PFSK-1 (cell line): Measurements from ENCODE around the gene SDC1.

Source experiments
- FOXP2 ChIP-seq: optimal IDR thresholded peaks from 2 replicates; pipeline ENCODE3; 2011; ENCODE audit warnings: borderline replicate concordance, control low read depth, inconsistent platforms; ENCODE audit not compliant: insufficient read depth; ENCODE audit errors: extremely low read length, extremely low read depth
- POLR2AphosphoS5 ChIP-seq: IDR thresholded peaks from 2 replicates; pipeline ENCODE4 v1.6.1; 2012; ENCODE audit warnings: low read depth, mild to moderate bottlenecking, control low read depth, low read length, moderate library complexity
- SIN3A ChIP-seq: IDR thresholded peaks from 2 replicates; pipeline ENCODE4 v1.6.1; 2012; ENCODE audit warnings: mild to moderate bottlenecking, low read length, moderate library complexity, borderline replicate concordance; ENCODE audit not compliant: insufficient read depth
- TAF1 ChIP-seq: IDR thresholded peaks from 2 replicates; pipeline ENCODE4 v1.6.1; 2012; ENCODE audit warnings: low read length, control low read depth, borderline replicate concordance; ENCODE audit not compliant: insufficient read depth
- TF ChIP-seq, protein P1 (sequence below), 2 experiments: IDR thresholded peaks; 2 replicates each; pipeline versions ENCODE4 v1.6.1 to v1.8.0; 2011 to 2012; ENCODE audit warnings: low read depth in 2 of 2, low read length in 2 of 2, control low read depth in 1 of 2, inconsistent platforms in 1 of 2, mild to moderate bottlenecking in 1 of 2, moderate library complexity in 1 of 2; ENCODE audit not compliant: insufficient read depth in 1 of 2

The SDC1 gene

DNA sequence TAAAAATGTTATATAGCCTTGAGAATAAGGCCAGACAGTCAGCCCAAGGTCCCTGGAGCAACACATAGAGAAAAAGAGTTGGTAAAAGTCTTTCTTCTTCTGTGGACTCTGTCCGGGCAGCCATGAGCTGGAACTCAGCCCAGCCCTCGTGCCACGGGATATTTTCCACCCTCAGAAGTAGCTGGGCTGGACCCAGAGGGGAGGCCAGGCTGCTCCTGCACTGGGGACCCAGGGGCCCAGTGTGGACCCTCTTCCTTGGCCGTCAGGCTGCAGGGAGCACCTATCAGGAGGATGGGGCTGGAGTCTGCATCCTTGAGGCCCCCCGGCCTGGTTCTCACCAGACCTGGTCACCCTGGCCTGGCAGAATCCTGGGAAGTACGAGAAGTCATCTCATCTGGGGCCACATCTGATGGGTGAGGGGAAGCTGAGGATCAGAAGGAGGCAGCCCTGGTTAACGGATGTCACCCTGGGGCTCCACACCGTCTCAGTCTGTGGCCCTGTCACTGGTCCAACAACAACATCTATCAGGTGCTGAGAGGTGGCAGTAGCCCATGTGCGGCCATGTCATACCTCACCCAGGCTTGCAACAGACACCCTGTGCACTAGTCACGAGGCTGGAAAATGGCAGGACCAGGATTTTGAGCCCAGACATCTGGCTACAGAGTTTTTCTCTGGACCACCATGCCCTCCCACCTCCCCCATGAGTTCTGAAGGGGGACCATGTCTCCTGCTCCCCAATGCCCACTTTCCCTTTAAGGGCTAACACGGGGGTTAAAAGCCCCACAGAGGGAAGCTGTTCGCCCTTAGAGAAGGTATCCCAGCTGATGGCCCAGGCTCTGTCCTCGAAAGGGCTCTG is 33.0 kb downstream of the SDC1 start:
- TF ChIP-seq FOXP2 (no peak), TAF1 (no peak), POLR2AphosphoS5 (no peak), SIN3A (no peak)
- TF ChIP-seq, protein P1, sequence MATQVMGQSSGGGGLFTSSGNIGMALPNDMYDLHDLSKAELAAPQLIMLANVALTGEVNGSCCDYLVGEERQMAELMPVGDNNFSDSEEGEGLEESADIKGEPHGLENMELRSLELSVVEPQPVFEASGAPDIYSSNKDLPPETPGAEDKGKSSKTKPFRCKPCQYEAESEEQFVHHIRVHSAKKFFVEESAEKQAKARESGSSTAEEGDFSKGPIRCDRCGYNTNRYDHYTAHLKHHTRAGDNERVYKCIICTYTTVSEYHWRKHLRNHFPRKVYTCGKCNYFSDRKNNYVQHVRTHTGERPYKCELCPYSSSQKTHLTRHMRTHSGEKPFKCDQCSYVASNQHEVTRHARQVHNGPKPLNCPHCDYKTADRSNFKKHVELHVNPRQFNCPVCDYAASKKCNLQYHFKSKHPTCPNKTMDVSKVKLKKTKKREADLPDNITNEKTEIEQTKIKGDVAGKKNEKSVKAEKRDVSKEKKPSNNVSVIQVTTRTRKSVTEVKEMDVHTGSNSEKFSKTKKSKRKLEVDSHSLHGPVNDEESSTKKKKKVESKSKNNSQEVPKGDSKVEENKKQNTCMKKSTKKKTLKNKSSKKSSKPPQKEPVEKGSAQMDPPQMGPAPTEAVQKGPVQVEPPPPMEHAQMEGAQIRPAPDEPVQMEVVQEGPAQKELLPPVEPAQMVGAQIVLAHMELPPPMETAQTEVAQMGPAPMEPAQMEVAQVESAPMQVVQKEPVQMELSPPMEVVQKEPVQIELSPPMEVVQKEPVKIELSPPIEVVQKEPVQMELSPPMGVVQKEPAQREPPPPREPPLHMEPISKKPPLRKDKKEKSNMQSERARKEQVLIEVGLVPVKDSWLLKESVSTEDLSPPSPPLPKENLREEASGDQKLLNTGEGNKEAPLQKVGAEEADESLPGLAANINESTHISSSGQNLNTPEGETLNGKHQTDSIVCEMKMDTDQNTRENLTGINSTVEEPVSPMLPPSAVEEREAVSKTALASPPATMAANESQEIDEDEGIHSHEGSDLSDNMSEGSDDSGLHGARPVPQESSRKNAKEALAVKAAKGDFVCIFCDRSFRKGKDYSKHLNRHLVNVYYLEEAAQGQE (IDR thresholded peaks at IDR 0.05; ENCODE audit: insufficient read depth in 1 of 2, low read depth in 2 of 2, low read length in 2 of 2): no peak

DNA sequence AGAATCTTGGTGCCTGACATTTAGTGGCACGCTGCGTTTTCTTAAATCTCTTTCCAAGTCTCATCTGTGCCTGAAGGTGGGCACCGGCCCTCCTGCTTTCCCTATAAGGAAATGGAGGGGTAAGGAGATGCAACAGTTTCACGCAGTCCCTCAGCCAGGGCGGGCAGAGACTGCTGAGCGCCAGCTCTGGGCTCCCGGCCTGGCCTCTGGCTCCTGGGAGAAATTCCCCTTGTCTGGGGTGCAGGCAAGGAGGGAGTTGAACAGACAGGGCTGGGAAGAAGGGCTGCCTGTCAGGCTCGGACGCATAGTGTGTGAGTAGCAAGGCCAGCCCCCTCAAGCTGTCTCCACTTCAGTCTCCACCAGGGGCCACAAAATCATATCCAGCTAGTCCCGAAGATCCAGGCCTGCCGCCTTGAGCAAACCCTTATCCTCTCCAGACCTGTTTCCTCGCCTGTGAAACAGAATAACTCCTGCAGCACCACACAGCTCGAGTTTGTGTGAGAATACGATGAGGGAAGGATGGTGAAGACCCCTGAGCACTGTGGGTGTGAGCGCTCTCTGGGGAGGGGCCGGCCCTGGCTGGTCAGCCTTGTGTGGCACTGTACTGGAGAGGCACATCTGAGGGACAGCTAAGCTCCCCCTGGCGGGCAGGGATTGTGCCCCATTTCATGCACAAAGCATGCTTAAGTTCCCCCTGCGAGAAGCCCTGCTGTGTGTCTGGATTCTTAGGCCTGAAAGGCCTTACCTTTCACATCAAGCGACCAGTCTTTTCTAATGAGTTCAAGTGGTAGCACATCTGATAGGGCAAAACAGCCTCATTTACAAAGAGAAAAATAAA is 33.8 kb downstream of the SDC1 start:
- TF ChIP-seq, protein P1 (IDR thresholded peaks at IDR 0.05; ENCODE audit: insufficient read depth in 1 of 2, low read depth in 2 of 2, low read length in 2 of 2): no peak
- TF ChIP-seq FOXP2: no peak
- TF ChIP-seq SIN3A: no peak
- TF ChIP-seq TAF1: no peak
- no peak for TF ChIP-seq POLR2AphosphoS5

DNA sequence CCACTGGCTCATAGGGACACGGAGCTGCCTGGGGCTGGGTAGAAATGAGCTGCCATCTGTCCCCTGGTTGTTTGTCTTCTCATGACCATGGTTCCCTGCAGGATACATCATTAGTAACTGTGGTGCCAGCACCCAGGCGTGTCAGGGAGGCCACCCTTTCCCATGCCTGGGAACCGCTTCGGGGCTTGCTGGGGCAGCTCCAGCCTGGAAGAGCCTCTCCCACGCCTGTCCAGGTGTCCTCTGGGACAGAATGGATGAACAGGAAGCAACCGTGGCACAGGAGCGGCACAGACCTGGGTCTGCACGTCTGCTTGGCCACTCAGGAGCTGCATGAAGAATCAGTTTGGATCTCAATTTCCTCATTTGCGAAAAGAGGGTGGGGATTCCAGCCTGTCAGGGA is 34.8 kb downstream of the SDC1 start:
- TF ChIP-seq FOXP2 (no peak), POLR2AphosphoS5 (no peak)

DNA sequence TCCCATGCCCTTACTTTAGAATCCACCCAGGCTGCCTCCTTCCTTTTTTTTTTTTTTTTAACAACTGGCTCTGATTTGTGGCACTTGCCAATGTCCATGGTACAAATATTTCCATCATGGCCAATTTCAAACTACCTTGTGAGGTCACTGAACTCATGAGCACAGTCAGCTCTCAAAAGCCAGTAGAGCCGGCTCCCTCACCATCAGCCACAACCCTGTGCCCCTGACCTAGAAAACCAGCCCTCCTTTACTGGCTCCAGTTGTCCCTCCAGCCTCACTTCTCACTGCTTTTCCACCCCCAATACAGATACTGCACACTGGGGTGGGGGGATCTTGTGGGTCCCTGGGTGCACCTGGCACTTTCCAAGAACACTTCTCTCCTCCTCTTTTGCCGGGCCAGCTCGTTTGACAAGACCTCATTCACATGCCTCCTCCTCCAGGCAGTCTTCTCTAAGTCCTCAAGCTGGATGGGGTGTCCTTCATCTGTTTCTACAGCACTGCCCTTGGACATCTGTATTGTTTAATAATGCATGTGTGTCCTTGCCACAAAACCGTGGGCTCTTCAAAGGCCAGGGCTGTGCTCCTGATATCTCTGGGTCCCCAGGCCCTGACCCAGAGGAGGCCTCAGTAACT is 35.5 kb downstream of the SDC1 start:
- TF ChIP-seq, protein P1 (IDR thresholded peaks at IDR 0.05; ENCODE audit: insufficient read depth in 1 of 2, low read depth in 2 of 2, low read length in 2 of 2): no peak
- TF ChIP-seq FOXP2 (no peak), TAF1 (no peak), SIN3A (no peak), POLR2AphosphoS5 (no peak)

DNA sequence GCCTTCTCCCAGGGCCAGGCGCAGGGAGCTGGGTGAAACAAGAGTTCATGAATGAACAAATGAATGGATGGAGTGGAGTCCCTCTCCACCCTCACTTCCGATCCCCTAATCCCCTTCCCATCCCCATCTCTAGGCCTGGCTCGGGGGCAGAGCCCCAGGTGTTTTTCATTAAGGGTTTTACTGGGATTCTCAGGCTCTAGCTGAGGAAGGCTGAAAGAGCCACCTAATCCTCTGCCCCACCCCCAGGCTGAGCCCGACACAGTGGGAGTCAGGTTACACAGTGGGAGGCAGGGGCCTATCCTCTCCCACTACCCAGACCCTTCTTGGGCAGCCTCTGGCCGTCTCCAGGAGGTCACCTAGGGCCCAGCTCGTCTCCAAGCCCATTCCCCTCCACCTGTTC is 36.1 kb downstream of the SDC1 start:
- no peak for TF ChIP-seq SIN3A
- TF ChIP-seq, protein P1 (IDR thresholded peaks at IDR 0.05; ENCODE audit: insufficient read depth in 1 of 2, low read depth in 2 of 2, low read length in 2 of 2): no peak
- no peak for TF ChIP-seq TAF1
- no peak for TF ChIP-seq POLR2AphosphoS5
- no peak for TF ChIP-seq FOXP2
